Colon (tissue), 2 donors: ENCODE data around the gene TEKT5.
"Not testable (repeated sequence)": the region's sequence is repeated elsewhere in the genome, so short reads cannot be mapped to it uniquely, and the experiment has no call there.

ENCODE experiments used
- FAIRE-seq: peaks from 2 replicates; lab custom pipeline; 2012; peaks lifted over from hg19 to GRCh38; lab: Jason Lieb, UNC
- donor health status: control.
- donor health status: control.

Gene TEKT5

GRCh38 chr16:10694830-10695229 is at the start of gene TEKT5:
TSS of gene TEKT5 (minus strand) at chr16:10694930. CDS start at chr16:10694873, 57 bp downstream.
- no peak for FAIRE-seq

- no peak for FAIRE-seq
Measured at GRCh38 chr16:10743610-10744369, 49.1 kb upstream of the TEKT5 start, which contains the start of gene NUBP1. TSS of gene NUBP1 (plus strand) at chr16:10743842. CDS start at chr16:10743864, 22 bp downstream.

- no peak for FAIRE-seq
Measured at GRCh38 chr16:10743227-10743609, 48.5 kb upstream of the TEKT5 start.

GRCh38 chr16:10741844-10742243 is 47.1 kb upstream of the TEKT5 start:
- FAIRE-seq = no peak

GRCh38 chr16:10741249-10741648 is 46.5 kb upstream of the TEKT5 start:
- FAIRE-seq = not testable (repeated sequence)

GRCh38 chr16:10740845-10741208 is 46.1 kb upstream of the TEKT5 start:
- FAIRE-seq = no peak

GRCh38 chr16:10740000-10740844 is 45.5 kb upstream of the TEKT5 start:
- FAIRE-seq = no peak

GRCh38 chr16:10738231-10739077 is 43.7 kb upstream of the TEKT5 start:
- no peak for FAIRE-seq

- FAIRE-seq = no peak
Measured at GRCh38 chr16:10737068-10737625, 42.4 kb upstream of the TEKT5 start.

GRCh38 chr16:10731790-10732189 is 37.1 kb upstream of the TEKT5 start:
- no peak for FAIRE-seq

- FAIRE-seq = no peak
Measured at GRCh38 chr16:10729104-10730048, 34.6 kb upstream of the TEKT5 start.

GRCh38 chr16:10728003-10728887 is 33.5 kb upstream of the TEKT5 start:
- no peak for FAIRE-seq

GRCh38 chr16:10708969-10709368 is 14.2 kb upstream of the TEKT5 start:
- no peak for FAIRE-seq

GRCh38 chr16:10699756-10700155 is 5.0 kb upstream of the TEKT5 start:
- no peak for FAIRE-seq

- FAIRE-seq = no peak
Measured at GRCh38 chr16:10694306-10694705, 424 bp downstream of the TEKT5 start.

- FAIRE-seq = no peak
Measured at GRCh38 chr16:10693889-10694288, 841 bp downstream of the TEKT5 start.

- FAIRE-seq = no peak
Measured at GRCh38 chr16:10692470-10692869, 2.3 kb downstream of the TEKT5 start.

- FAIRE-seq = no peak
Measured at GRCh38 chr16:10688726-10689125, 6.0 kb downstream of the TEKT5 start.

GRCh38 chr16:10688291-10688690 is 6.4 kb downstream of the TEKT5 start:
- FAIRE-seq = no peak

GRCh38 chr16:10685709-10686108 is 9.0 kb downstream of the TEKT5 start:
- no peak for FAIRE-seq
